ENCODE results near the gene IRX4.
"Not testable (repeated sequence)": the region's sequence is repeated elsewhere in the genome, so short reads cannot be mapped to it uniquely, and the experiment has no call there.

Gene IRX4

DNA sequence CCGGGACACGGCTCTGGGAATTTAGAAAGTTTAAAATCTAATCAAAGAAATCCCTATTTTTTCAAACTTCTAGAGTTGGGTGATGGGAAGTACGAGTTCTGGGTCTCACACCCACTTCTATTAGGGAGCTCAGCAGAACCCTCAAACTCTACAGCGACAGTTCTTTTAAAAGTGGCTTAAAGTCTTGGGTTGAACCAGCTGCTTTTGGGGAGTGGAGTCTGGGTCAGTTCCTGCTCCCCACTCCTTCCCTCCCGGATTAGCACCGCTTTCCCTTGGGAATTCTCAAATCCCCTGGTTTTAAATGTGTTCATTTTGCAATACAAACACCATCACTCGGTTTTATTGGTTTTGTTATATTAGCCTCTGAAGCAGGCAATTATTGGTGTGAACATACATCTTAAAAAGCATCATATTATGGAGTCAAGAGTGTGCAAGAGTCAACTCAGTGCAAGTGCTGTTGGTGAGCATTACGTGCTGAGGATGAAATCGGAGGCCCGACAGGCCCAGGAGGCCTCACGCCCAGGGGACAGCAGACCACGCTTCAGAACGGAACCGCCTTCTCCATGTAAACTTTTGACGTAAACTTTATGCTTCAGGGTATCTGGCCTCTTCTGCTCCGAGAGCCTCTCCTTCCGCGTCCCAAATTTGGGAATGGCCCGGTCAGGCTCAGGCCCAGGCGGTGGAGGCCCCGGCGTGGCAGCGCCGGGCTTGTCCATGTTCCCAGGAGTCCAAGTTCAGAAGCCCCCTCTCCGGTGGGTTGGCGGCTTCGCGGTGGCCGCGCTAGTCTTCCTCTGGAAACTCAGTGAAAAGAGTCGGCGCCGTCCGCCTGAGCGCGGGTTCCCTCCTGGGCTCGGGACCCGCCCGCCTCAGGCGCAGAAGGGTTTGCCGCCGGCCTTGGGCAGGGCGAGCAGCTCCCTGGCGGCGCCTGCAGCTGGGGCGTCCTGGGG lies 5.3 kb downstream of the IRX4 start:
- DNase-seq (ENCODE audit: low spot score), result no peak

DNA sequence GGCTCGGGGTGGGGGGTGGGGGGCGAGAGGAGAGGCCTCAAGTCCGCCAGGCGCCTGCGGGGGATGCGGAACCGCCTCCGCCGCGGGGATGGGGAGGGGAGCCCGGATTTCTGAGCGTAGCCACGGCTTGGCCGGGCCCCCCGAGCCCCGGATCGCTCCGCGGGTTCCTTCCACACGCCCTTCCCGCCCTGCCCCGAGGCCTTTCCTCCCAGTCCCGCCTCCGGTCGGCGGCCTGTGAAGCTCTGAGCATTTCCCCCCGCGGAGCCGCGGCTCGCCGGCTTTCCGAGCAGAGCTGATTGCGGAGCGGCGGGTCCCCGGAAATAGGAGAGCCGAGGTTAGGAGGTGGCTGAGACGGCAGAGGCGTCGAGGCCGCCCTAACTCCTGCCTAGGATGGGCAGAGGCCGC lies 6.1 kb downstream of the IRX4 start:
- DNase-seq (ENCODE audit: low spot score), result no peak

DNA sequence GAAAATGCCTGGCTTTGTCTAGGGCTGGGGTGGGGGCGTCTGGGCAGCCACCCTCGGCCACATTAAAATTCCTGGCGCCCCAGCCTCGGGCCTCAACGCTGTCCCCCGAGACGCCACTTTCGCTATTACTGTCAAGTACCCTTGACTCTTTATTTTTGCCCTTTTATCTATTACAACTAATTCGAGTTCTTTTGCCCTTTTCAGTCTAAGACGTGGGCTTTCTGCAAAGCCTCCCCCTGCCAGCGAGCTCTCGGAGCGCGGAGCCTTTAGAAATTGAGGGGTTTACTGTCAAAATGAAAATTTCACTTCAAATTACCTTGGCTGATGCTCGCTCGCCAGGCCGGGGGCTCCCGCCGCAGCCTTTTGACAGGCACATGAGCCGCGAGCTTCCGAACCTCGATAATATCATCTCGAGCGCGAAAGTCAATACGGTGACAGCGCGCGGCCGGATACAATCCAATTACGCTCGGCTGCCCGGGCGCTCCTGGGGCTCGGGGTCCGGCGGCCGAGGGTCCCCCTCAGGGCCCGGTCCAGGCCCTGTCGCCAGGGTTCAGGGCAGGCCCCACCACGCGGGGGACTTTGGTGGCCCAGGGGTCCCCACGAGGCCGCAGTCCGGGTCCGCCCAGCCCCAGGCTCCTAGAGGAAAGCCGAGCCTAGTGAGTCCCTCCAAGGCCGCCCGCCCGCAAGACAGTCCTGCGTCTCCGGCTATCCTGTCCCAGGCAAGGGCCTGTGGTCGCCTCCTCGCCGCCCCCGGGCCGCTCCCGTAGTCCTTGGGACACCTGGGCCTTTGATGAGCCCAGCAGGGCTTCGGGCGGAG lies 6.7 kb downstream of the IRX4 start:
- DNase-seq (ENCODE audit: low spot score), result no peak

DNA sequence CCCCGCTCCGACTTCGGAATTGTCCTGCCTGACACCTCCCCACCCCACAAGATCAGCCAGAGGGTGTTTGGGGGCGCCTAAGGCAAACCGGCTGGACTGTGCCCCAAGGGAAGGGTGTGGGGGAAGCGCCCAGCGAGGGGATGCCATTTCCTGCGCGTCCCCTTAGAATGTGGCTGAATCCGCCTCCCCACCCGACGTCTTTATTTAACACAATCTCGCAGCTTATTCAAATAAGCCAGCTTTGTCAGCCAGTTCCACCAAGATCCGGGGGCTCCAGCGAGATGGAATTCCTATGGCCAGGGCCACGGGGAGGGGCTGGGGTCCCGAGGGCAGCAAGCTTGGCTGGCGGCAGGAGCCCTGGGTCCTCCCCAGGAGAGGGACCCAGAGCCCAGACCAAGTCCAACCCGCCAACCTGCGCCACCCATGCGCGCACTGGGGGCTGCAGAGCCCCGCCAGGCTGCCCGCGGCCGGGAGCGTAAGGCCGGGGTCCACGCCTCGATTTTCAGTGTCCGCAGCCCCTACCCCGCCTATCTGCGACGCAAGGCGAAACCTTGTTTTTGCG lies 7.4 kb downstream of the IRX4 start:
- no peak for DNase-seq (ENCODE audit: low spot score)

DNA sequence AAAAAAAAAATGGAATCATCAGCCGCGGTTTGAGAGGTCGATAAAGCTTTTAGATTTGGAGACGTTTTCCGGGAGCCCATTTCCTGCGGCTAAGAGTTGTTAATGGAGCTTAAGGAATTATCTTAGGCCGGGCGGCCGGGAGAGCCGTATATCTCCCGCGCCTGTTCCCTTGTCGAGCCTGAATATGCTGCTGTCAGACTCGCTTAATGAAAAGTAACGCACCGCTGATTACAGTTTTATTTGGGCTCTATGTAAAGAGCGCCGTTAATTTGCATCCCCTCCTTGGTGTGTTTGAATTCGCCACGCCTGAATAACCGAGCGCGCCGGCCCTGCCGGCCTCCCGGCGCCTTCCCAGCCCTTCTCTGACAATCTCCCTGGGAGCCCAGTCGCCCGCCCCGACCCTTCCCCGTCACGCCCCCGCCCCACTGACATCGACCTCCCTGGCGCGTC lies 7.9 kb downstream of the IRX4 start:
- no peak for DNase-seq (ENCODE audit: low spot score)

DNA sequence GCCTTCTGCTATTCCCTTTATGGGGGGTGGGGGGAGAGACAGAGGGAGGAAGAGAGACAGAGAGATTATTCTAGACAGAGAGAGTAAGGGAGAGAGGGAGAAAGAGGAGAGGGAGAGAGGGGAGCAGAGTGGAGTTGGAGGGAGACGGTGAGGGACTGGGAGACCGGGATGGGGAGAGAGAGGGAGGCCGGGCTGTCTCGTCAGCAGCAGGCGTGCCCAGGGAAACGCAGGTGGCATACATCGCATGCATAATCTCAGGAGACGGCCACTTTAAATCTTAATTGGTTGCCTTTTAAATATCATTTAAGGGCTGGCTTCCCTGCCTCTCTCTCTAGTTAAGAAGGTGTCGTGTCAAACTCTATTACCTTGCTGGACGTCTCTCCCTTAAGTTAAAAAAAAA lies 8.4 kb downstream of the IRX4 start:
- no peak for DNase-seq (ENCODE audit: low spot score)

DNA sequence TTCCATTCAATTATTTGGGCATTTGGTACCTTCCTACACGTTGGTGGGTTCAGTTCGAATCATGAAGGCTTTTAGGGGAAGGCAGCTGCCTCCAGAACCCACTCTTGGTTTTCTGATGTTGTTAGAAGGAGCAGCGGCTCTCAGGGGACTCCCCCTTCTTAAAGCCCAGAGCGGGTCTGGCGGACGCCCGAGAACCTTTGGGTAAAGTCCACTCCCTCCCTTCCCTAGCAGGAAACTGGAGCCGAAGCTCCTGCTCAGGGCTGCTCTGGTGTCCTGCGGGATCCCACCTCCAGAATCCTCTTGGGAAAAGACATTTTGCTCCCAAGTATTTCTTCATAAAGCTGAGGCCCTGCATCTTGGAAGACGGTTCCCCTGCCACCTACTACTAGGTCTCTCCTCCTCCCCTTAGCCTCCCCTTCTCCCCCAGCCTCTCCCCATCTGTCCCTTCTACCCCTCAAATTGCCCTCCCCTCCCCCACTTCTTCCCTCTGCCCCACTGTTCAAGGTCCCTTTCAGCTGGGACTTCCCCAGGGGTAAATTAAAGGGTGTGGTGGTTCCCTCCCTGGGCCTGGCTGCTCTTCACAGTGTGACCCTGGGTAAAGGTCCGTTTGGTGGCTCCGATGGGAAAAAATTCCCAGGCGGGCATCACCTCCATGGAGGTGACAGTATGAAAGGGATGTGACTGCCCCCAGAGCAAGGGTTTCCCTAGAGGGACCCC lies 9.3 kb downstream of the IRX4 start:
- DNase-seq (ENCODE audit: low spot score), result no peak

DNA sequence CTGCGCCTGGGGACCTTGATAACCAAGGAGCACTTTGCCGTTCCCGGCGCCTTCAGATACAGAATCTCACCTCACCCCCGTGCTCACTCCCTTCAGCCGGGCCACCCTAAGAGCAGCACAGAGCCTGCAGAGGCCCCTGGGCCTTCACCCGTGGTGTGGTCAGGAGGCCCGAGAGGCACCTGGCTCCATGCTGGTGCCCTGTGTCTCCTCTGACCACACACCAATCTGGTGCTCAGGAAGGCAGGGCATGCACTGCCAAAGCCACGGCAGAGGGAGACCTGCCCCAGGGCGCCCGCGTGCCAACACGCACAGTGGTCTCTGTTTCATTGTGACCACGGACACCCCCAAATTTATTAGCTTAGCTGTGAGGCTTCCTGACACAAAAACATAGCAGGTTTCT lies 11.3 kb downstream of the IRX4 start:
- DNase-seq (ENCODE audit: low spot score), result no peak

DNA sequence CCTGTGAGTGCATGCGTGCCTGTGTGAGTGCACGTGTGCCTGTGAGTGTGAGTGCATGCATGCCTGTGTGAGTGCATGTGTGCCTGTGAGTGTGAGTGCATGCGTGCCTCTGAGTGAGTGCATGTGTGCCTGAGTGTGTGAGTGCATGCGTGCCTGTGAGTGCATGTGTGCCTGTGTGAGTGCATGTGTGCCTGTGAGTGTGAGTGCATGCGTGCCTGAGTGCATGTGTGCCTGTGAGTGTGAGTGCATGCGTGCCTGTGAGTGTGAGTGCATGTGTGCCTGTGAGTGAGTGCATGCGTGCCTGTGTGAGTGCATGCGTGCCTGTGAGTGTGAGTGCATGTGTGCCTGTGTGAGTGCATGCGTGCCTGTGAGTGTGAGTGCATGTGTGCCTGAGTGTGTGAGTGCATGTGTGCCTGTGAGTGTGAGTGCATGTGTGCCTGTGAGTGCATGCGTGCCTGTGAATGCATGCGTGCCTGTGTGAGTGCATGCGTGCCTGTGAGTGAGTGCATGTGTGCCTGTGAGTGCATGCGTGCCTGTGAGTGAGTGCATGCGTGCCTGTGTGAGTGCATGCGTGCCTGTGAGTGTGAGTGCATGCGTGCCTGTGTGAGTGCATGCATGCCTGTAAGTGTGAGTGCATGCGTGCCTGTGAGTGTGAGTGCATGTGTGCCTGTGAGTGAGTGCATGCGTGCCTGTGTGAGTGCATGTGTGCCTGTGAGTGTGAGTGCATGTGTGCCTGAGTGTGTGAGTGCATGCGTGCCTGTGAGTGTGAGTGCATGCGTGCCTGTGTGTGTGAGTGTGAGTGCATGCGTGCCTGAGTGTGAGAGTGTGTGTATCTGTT lies 12.1 kb downstream of the IRX4 start:
- DNase-seq (ENCODE audit: low spot score), result not testable (repeated sequence)

DNA sequence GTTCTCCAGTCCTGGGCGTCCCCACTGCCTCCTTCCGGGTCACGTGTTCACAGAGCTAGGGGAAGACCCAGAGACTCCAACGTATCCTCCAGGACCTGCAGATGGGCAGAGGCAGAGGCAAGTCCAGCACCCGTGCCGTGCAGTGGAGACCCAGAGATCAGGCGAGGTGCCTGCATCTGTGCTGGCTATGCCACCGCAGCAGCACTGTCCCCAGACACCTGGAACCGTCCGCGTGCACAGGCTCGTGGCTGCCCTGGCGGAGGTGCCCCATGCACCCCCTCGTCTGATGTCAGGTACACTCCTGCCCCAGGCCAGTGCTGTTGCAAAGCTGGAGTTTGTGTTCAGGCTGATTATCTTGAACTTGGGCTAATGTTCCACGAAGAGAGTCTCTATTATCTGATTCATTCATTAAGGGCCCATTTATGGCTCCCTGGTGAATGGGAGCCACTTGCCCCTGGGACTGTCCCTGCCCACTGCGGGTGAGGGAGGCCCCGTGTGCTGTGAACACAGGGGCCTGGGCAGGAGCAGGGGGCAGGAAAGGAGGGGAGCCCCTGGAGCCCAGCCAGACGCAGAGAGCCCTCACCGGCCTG lies 13.7 kb downstream of the IRX4 start:
- DNase-seq (ENCODE audit: low spot score), result no peak

DNA sequence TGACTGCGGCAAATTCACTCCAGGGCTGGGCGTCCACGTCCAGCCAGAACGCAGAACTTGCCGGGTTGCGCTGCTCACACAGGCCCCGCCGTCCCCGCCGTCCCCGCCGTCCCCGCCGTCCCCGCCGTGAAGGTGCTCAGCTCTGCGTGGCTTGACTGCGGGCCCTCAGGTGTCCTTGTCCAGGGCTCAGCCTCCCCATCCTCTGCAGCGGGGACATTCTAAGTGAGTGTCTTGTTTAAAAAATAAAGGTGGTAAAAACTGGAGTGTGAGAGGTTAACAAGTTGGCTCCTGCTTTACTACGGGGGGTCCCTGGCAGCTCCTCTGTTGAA lies 14.9 kb downstream of the IRX4 start:
- DNase-seq (ENCODE audit: low spot score), result no peak

DNA sequence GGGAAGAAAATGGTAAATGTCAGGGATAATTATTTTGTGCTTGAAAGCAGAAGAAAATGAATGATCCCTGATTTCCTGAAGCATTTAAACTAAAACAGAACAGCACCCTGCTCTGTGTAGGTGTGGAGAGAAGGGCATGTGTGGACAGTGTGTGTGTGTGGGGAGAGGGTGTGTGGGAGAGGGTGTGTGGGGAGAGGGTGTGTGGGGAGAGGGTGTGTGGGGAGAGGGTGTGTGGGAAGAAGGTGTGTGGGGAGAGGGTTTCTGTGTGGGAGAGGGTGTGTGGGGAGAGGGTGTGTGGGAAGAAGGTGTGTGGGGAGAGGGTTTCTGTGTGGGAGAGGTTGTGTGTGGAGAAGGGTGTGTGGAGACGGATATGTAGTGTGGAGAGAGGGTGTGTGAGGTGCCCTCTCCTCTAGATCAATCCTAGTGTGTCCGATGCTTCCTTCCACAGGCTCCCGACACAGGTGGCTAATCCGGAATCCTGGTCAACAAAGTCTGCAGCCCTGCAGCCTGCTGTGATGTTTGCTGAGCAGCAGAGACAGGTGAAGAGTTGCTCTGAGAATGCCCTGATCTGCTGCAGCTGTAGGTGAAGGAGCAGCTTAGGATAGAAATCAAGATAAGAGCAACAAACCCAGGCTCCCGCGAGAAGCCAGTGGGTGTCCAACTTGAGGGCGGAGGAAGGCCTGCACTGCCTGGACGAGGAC lies 15.5 kb downstream of the IRX4 start:
- no peak for DNase-seq (ENCODE audit: low spot score)

DNA sequence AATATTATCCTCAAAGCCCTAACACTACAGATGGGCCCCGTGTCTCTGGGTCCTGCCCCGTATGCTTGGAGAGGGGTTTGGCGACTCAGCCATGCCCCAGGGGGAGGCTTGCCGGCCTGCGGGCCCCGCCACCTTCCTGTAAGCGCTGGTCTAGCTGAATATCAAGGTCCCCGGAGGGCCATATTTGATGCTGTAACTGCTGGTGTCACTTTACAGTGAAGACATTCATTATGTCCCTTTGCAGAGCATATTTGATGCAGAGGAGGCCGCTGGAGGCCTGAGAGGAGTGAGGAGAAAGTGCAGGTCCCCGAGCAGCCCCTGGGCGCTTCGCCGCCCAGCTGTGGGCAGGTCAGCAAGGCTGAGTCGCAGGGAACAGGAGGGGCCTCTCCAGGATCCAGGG lies 16.8 kb downstream of the IRX4 start:
- DNase-seq (ENCODE audit: low spot score), result no peak

DNA sequence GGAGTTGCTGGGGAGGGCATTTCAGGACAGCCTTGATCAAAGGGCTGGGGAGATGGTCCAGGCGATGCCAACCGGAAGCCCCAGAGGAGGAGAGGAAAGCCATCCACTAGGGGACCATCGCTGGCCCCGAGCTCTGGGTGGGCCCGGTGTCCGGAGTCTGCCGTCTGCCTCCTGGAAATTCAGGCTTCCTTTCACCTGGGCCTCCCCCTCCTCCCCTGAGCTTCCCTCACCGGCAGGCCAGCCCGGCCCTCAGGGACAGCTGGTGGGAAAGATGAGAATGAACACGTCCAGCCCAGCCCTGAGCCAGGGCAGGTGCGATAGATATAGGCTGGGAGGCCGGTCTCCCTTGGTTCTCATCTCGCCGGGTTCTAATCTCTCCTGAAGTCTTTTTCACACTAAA lies 17.2 kb downstream of the IRX4 start:
- DNase-seq (ENCODE audit: low spot score), result no peak

DNA sequence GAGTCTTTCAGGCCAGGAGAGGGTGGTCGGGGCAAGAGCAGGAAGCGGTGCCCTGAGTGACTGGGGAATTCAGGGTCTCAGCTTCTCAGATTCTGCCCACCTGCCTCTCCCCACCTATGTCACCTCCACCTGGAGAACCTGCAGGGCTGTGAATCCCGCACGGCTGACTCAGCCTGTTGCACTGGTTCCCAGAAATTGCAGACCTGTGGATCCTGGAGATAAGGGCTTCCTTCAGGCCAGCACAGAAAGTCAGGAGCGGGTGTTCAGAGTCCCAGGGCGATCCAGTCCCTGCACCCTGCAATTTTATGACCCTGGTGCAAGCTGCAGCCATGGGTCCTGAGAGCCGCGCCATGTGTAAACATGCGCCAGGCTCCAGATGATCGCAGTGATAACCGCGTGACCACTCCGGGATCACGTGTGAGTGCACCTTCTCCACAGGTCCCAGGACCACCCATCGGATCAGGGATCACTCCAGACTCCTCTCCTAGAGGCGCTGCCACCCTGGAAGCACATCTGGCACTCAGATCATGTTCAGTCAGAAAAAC lies 17.8 kb downstream of the IRX4 start:
- no peak for DNase-seq (ENCODE audit: low spot score)

DNA sequence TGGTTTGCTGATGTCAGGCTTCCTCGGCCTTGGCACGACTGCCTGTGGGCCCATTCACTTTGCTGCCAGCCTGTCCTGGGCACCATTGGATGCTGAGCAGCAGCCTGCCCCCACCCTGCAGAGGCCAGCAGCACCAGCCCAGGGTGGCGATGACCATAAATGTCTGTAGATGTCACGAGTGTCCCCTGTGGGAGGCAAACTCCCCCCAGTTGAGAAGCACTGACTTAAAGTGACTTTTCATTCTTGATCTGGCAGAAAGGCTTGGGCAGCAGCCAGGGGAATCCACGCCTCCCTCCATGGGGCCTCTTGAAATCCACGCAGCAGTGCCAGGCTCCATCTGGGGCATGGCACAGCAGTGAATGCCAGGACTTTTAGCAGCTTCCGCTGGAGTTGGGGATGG lies 21.8 kb downstream of the IRX4 start:
- no peak for DNase-seq (ENCODE audit: low spot score)

DNA sequence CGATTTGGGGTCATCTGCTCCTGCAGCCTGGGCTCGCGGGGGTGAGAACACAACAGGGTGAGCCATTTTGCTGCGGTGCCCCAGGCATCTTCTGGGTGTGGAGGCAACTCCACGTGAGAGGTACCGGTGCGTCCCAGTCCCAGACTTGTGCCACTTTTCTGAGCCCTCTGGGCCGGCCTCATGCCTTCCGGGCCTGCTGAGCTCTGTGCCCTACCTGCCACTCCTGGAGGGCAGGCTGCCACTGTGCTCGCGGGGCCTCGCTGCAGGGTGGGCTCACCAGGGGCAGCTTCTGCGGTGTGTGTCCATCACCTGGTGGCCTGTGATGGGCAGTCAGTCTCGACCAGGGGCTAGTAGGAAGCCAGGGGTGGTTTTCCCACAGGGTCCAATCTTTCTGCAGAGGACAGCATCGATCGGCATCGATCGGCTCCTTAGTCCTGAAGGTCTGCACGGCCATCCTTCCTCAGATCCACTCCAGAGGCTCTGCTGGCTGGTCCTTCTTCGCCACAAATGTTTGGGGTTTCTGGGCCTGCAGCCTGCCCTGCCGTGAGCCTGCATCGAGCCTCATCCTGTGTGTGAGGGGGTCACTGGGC lies 22.6 kb downstream of the IRX4 start:
- DNase-seq (ENCODE audit: low spot score), result no peak

DNA sequence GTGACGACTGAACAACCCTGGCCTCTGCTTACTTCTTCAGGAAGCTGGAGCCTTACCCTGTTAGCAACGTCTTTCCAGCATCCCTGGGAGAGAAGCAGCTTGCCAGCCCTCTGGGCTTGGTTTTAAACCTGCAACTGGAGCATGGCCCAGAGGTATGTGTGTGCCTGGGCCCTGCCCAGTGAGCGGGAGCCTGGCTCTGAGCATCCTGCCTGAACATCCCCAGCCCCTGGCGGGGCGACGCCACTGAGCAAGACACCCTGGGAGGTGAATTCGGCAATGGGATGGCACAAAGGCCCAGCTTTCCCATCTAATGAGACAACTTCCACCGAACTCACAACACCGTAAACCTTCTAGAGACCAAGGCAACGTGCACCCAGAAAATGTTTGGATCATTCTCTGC lies 23.6 kb downstream of the IRX4 start:
- DNase-seq (ENCODE audit: low spot score), result no peak

DNA sequence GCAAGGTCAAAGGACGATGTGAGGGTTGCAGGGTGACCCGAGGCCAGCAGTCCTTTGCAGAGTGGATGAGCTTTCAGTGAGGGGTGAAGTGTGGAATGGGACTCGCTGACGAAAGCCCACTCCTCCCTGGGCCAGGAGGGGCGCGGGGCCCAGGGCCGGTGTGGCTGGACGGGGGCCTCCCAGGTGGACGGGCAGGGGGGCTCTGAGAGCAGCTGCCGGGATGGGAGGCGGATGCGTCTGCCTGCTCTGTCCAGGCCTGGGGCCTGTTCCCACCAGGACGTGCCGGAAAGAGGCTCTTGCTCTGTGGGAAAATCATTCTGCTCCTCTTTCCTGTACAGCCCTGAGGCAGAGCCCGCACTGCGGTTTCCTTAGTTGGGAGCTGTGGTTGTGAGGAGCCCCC lies 24.3 kb downstream of the IRX4 start:
- no peak for DNase-seq (ENCODE audit: low spot score)

DNA sequence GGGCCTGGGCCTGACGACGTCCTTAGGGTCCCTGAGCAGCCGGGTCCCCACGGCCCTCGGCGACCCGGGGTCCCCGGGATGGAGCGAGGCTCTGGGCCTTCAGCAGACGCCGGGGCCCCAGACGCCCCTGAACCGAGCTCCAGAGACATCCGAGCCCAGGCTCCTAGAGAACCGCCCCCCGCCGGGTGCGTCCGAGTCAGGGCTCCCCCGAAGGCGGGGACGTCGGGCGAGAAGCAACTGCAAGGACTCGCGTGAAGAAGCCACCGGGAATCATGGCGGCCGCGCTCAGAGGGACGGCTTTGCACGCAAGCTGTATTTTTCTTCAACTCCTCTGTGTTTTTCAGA lies 25.5 kb downstream of the IRX4 start:
- DNase-seq (ENCODE audit: low spot score), result no peak
